H1 (cell line): ENCODE data around the gene ELOVL4. TPM values are rescaled to one million over a fixed set of nuclear protein-coding genes. Genes with fewer than 3 reads are reported as not detected.

ENCODE experiments used
- CTCF ChIA-PET: fragments of 300-600 bp; sonication (Branson Sonifier 250); formaldehyde crosslinking; loops from one replicate; lab custom pipeline; 2021; ENCODE audit not compliant: partially characterized antibody; lab: Charles Lee
- POLR2A ChIA-PET: fragments of 300-600 bp; sonication (Branson Sonifier 250); formaldehyde crosslinking; loops from one replicate; lab custom pipeline; 2021; ENCODE audit warnings: inconsistent platforms; ENCODE audit not compliant: partially characterized antibody; lab: Charles Lee
- DNase-seq, 2 experiments: peaks; one replicate each; pipeline versions ENCODE4 v3.0.0 to v3.0.0-alpha.2; 2010 to 2022; ENCODE audit warnings: low spot score in 2 of 2, low read depth in 1 of 2, mixed read lengths in 1 of 2
- FAIRE-seq: peaks from 2 replicates; lab custom pipeline; 2011; peaks lifted over from hg19 to GRCh38; lab: Jason Lieb, UNC
- H2AFZ ChIP-seq: 2 replicates; pipeline ENCODE4 v1.8.1; 2012; ENCODE audit warnings: low read length, inconsistent platforms
- H2AK5ac ChIP-seq: 2 replicates; pipeline ENCODE4 v1.6.1; 2013; ENCODE audit warnings: low read depth, low read length
- H2BK120ac ChIP-seq: replicated peaks from 2 replicates; pipeline ENCODE3; 2013; ENCODE audit warnings: low read depth, low read length, inconsistent platforms
- H2BK12ac ChIP-seq: 2 replicates; pipeline ENCODE4 v1.6.1; 2013; ENCODE audit warnings: low read depth, low read length
- H2BK15ac ChIP-seq: 2 replicates; pipeline ENCODE4 v1.6.1; 2013; ENCODE audit warnings: low read length
- H2BK20ac ChIP-seq: 2 replicates; pipeline ENCODE4 v1.6.1; 2013; ENCODE audit warnings: low read length
- H2BK5ac ChIP-seq: 2 replicates; pipeline ENCODE4 v1.6.1; 2013; ENCODE audit warnings: low read depth, low read length
- H3K14ac ChIP-seq: 2 replicates; pipeline ENCODE4 v1.6.1; 2013; ENCODE audit warnings: inconsistent platforms; ENCODE audit not compliant: insufficient read length
- H3K18ac ChIP-seq: 2 replicates; pipeline ENCODE4 v1.6.1; 2013; ENCODE audit warnings: low read length; ENCODE audit errors: extremely low read depth
- H3K23ac ChIP-seq: 2 replicates; pipeline ENCODE4 v1.6.1; 2013; ENCODE audit warnings: inconsistent platforms; ENCODE audit not compliant: insufficient read length
- H3K23me2 ChIP-seq: 2 replicates; pipeline ENCODE4 v1.6.1; 2013; ENCODE audit warnings: low read depth, low read length
- H3K27ac ChIP-seq: 2 replicates; pipeline ENCODE4 v1.6.1; 2011; ENCODE audit warnings: low read depth, low read length, inconsistent platforms
- H3K27me3 ChIP-seq, 4 experiments: replicated peaks in 1 of 4; 1 replicate in 1 of 4; 2 replicates in 3 of 4; pipeline versions ENCODE4 v1.6.1 to v1.8.1; 2011 to 2013; ENCODE audit warnings: low read length in 3 of 4, mild to moderate bottlenecking in 3 of 4, inconsistent platforms in 2 of 4, mixed read lengths in 2 of 4, moderate library complexity in 1 of 4; ENCODE audit not compliant: control insufficient read depth in 3 of 4, insufficient read depth in 3 of 4; ENCODE audit errors: extremely low read depth in 1 of 4
- H3K36me3 ChIP-seq, 4 experiments: 2 replicates each; pipeline versions ENCODE4 v1.6.1 to v1.8.1; 2011 to 2013; ENCODE audit warnings: mild to moderate bottlenecking in 4 of 4, low read length in 3 of 4, moderate library complexity in 2 of 4, control low read depth in 1 of 4, inconsistent platforms in 1 of 4; ENCODE audit not compliant: insufficient read depth in 4 of 4, control insufficient read depth in 2 of 4
- H3K4ac ChIP-seq: replicated peaks from 2 replicates; pipeline ENCODE3; 2013; ENCODE audit warnings: low read length, low read depth, mixed read lengths, inconsistent platforms; ENCODE audit not compliant: insufficient read length
- H3K4me1 ChIP-seq, 4 experiments: replicated peaks in 1 of 4; 1 replicate in 1 of 4; 2 replicates in 3 of 4; pipeline versions ENCODE4 v1.6.1 to v1.8.1; 2011 to 2013; ENCODE audit warnings: low read length in 3 of 4, inconsistent platforms in 2 of 4, mixed read lengths in 1 of 4; ENCODE audit not compliant: insufficient read depth in 4 of 4, control insufficient read depth in 3 of 4
- H3K4me2 ChIP-seq, 2 experiments: 2 replicates each; pipeline versions ENCODE4 v1.6.1 to v1.8.1; 2011 to 2013; ENCODE audit warnings: low read depth in 2 of 2, low read length in 2 of 2, control low read depth in 1 of 2, inconsistent platforms in 1 of 2, mild to moderate bottlenecking in 1 of 2; ENCODE audit not compliant: insufficient read depth in 1 of 2
- H3K4me3 ChIP-seq, 4 experiments: fragments of 200-600, 300-600 bp in 1 of 4; sonication (generic), shearing (Covaris generic), sonication (Bioruptor Twin) in 1 of 4; 2 replicates each; pipeline versions ENCODE4 v1.5.1 to v1.8.1; 2011 to 2016; ENCODE audit warnings: low read length in 4 of 4, low read depth in 3 of 4, control low read depth in 2 of 4, inconsistent platforms in 2 of 4, mild to moderate bottlenecking in 2 of 4, mixed read lengths in 1 of 4, moderate library complexity in 1 of 4; ENCODE audit not compliant: insufficient read depth in 2 of 4; ENCODE audit errors: extremely low read depth in 1 of 4
- H3K56ac ChIP-seq: replicated peaks from 2 replicates; pipeline ENCODE3; 2013; ENCODE audit warnings: low read depth, mild to moderate bottlenecking, mixed read lengths, low read length, inconsistent platforms; ENCODE audit not compliant: insufficient read length
- H3K79me1 ChIP-seq: 2 replicates; pipeline ENCODE4 v1.6.1; 2013; ENCODE audit warnings: low read depth, low read length, control low read depth
- H3K79me2 ChIP-seq, 2 experiments: 2 replicates each; pipeline versions ENCODE4 v1.6.1 to v1.8.1; 2012 to 2013; ENCODE audit warnings: low read length in 2 of 2, mild to moderate bottlenecking in 2 of 2, inconsistent platforms in 1 of 2; ENCODE audit not compliant: insufficient read depth in 2 of 2, control insufficient read depth in 1 of 2
- H3K9ac ChIP-seq, 4 experiments: replicated peaks in 1 of 4; 1 replicate in 1 of 4; 2 replicates in 3 of 4; pipeline versions ENCODE4 v1.6.1 to v1.8.1; 2011 to 2013; ENCODE audit warnings: low read depth in 3 of 4, low read length in 3 of 4, control low read depth in 2 of 4, mild to moderate bottlenecking in 2 of 4, moderate library complexity in 2 of 4, inconsistent platforms in 1 of 4; ENCODE audit errors: extremely low read depth in 1 of 4
- H3K9me3 ChIP-seq, 2 experiments: 2 replicates each; pipeline versions ENCODE4 v1.6.1 to v1.8.1; 2012 to 2013; ENCODE audit warnings: mild to moderate bottlenecking in 2 of 2, moderate library complexity in 2 of 2, control low read depth in 1 of 2, inconsistent platforms in 1 of 2, low read depth in 1 of 2, low read length in 1 of 2, mixed read lengths in 1 of 2; ENCODE audit not compliant: insufficient read depth in 2 of 2
- H4K20me1 ChIP-seq, 2 experiments: replicated peaks in 1 of 2; 2 replicates each; pipeline versions ENCODE3 to v1.8.1; 2011 to 2013; ENCODE audit warnings: inconsistent platforms in 2 of 2, low read length in 2 of 2, mild to moderate bottlenecking in 1 of 2; ENCODE audit not compliant: insufficient read depth in 2 of 2, control insufficient read depth in 1 of 2
- H4K5ac ChIP-seq: 2 replicates; pipeline ENCODE4 v1.6.1; 2013; ENCODE audit warnings: low read length, low read depth, mixed read lengths, inconsistent platforms; ENCODE audit not compliant: insufficient read length
- H4K8ac ChIP-seq: 2 replicates; pipeline ENCODE4 v1.8.0; 2013; ENCODE audit warnings: mild to moderate bottlenecking, moderate library complexity, low read length, inconsistent platforms; ENCODE audit not compliant: insufficient read depth; ENCODE audit errors: extremely low read depth
- H4K91ac ChIP-seq: replicated peaks from 2 replicates; pipeline ENCODE3; 2013; ENCODE audit warnings: low read length, mixed read lengths, inconsistent platforms; ENCODE audit not compliant: insufficient read length
- BACH1 ChIP-seq: IDR thresholded peaks from 2 replicates; pipeline ENCODE4 v1.6.1; 2012; ENCODE audit warnings: low read length, improper control_type of control experiment
- CBX8 ChIP-seq: fragments of 300-800, 300-1000 bp; sonication (generic); IDR thresholded peaks from 2 replicates; pipeline ENCODE4 v1.7.1; 2016; ENCODE audit warnings: low read depth, low read length, borderline replicate concordance
- JUN ChIP-seq: IDR thresholded peaks from 2 replicates; pipeline ENCODE4 v1.6.1; 2011; ENCODE audit warnings: low read depth, mild to moderate bottlenecking, improper control_type of control experiment, low read length
- KDM1A ChIP-seq: fragments of 200-600, 300-600 bp; sonication (generic); IDR thresholded peaks from 2 replicates; pipeline ENCODE4 v1.7.1; 2016; ENCODE audit warnings: mild to moderate bottlenecking, low read length, borderline replicate concordance
- KDM4A ChIP-seq: IDR thresholded peaks from one replicate; pipeline ENCODE4 v1.7.1; 2012; ENCODE audit warnings: low read depth, mild to moderate bottlenecking, moderate library complexity, low read length, inconsistent platforms; ENCODE audit not compliant: severe bottlenecking
- POLR2AphosphoS5 ChIP-seq: IDR thresholded peaks from 2 replicates; pipeline ENCODE4 v1.6.1; 2011; ENCODE audit warnings: low read depth, low read length
- RFX5 ChIP-seq: IDR thresholded peaks from 2 replicates; pipeline ENCODE4 v1.6.1; 2011; ENCODE audit warnings: low read depth, low read length, improper control_type of control experiment, borderline replicate concordance
- RXRA ChIP-seq: IDR thresholded peaks from 2 replicates; pipeline ENCODE4 v1.6.1; 2011; ENCODE audit warnings: low read depth, mild to moderate bottlenecking, low read length, moderate library complexity; ENCODE audit not compliant: insufficient read depth
- SAP30 ChIP-seq: fragments of 300-600 bp; sonication (generic); IDR thresholded peaks from 2 replicates; pipeline ENCODE4 v1.7.1; 2012; ENCODE audit warnings: low read length, moderate library complexity, mild to moderate bottlenecking, inconsistent platforms; ENCODE audit not compliant: insufficient read depth, insufficient replicate concordance
- SP1 ChIP-seq: IDR thresholded peaks from 2 replicates; pipeline ENCODE4 v1.6.1; 2011; ENCODE audit warnings: low read depth, low read length
- SRF ChIP-seq: IDR thresholded peaks from 2 replicates; pipeline ENCODE4 v1.6.1; 2011; ENCODE audit warnings: mild to moderate bottlenecking, low read depth, low read length, moderate library complexity
- TAF1 ChIP-seq: IDR thresholded peaks from 2 replicates; pipeline ENCODE4 v1.6.1; 2011; ENCODE audit warnings: mild to moderate bottlenecking, low read depth, low read length
- TAF7 ChIP-seq: optimal IDR thresholded peaks from 2 replicates; pipeline ENCODE3; 2011; ENCODE audit warnings: low read depth, mild to moderate bottlenecking, inconsistent platforms, low read length, moderate library complexity, borderline replicate concordance
- USF2 ChIP-seq: IDR thresholded peaks from 2 replicates; pipeline ENCODE4 v1.6.1; 2011; ENCODE audit warnings: low read length, improper control_type of control experiment
- WGBS, 2 experiments: shearing (Covaris generic) in 1 of 2; methylation state at CpG; one replicate each; pipeline versions ENCODE4 v1.1.6 to v1.1.7; 2013 to 2015; ENCODE audit warnings: low lambda C conversion rate in 2 of 2, mixed read lengths in 2 of 2, inconsistent platforms in 1 of 2, low coverage in 1 of 2, missing lambda C conversion rate in 1 of 2; ENCODE audit not compliant: insufficient replicate concordance in 2 of 2, insufficient coverage in 1 of 2, insufficient read length in 1 of 2; ENCODE audit errors: extremely low coverage in 1 of 2, missing lambda C conversion rate in 1 of 2; 5-methylcytosine and 5-hydroxymethylcytosine counted together
- polyA plus RNA-seq, 7 experiments: library from polyadenylated mRNA; depleted of rRNA in 3 of 7; stranded (reverse) in 5 of 7; unstranded in 2 of 7; fragments of >200 nt in 5 of 7; fragments of 200-250 nt in 2 of 7; gene quantifications; 1 replicate in 5 of 7; 2 replicates in 1 of 7; 4 replicates in 1 of 7; pipeline versions ENCODE4 v1.2.1 to v1.2.3, GENCODE V29; 2011 to 2013; ENCODE audit warnings: missing spikeins in 2 of 7, mixed read lengths in 2 of 7
- total RNA-seq: library from RNA; stranded (reverse); fragmentation: NEBNext Ultra II Directional; extraction: Animal tissue kit (Norgen Biotek cat#: 25700); gene quantifications from 2 replicates; pipeline ENCODE4 v1.2.1, GENCODE V29; 2021

ELOVL4 gene
- total and polyA plus RNA-seq, 2 of the 8 experiments (the other 6 are each of a cell fraction or from before 2014, with no cell fraction given), result 2.0 to 15.0 TPM

DNA sequence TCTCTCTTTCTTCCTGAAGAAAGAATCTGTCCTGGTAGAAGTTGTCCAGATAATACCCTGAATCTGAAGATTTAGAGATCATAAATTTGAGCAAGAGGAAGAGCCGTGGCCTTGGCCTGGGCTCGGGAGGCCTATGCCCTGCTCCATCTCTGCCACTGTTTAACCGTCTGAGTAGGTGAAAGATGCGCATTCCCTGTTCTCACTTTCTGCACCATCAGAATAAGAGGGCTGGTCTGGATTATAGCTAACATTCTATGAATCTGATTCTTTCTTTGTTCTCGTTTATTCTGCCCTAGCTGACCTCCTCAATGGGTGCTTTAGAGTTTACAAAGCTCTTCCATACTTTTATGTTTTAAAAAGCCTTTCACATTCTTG is 51.3 kb downstream of the ELOVL4 start:
- H2BK5ac ChIP-seq, result no peak overlapping the region
- 92% methylated on average over 5 of the region's 5 CpGs; no CpG with 5 or more reads in 1 of the 2 experiments for WGBS, 2 experiments
- H2AK5ac ChIP-seq, result no peak overlapping the region
- H3K9me3 ChIP-seq, result 0 out of 4 replicates have a peak, but pooled peaks cover 0 to 4% of the 10 kb centered on the region in 2 experiments
- H3K23ac ChIP-seq, result no peak overlapping the region
- no peak for FAIRE-seq
- no peaks in the 10 kb centered on the region for H3K79me1 ChIP-seq
- ChIA-PET POLR2A (no interaction called here), CTCF (no interaction called here)
- DNase-seq, result no peak
- H2BK120ac ChIP-seq, result no peak overlapping the region
- no peak overlapping the region for H3K14ac ChIP-seq
- H4K8ac ChIP-seq, result no peak overlapping the region
- H4K91ac ChIP-seq, result no peak overlapping the region
- no peak overlapping the region for H3K27ac ChIP-seq
- H2BK20ac ChIP-seq, result no peak overlapping the region
- H3K4me1 ChIP-seq, result no peaks in the 10 kb centered on the region
- H3K23me2 ChIP-seq, result no peaks in the 10 kb centered on the region
- H3K27me3 ChIP-seq, result no peaks in the 10 kb centered on the region
- H2AFZ ChIP-seq, result no peak overlapping the region
- no peak overlapping the region for H2BK15ac ChIP-seq
- H4K5ac ChIP-seq, result no peak overlapping the region
- H3K56ac ChIP-seq, result no peak overlapping the region
- H3K18ac ChIP-seq, result no peak overlapping the region
- no peaks in the 10 kb centered on the region for H3K79me2 ChIP-seq
- no peak overlapping the region for H3K4me3 ChIP-seq
- no peak overlapping the region for H3K4me2 ChIP-seq
- no peak overlapping the region for H3K4ac ChIP-seq
- H2BK12ac ChIP-seq, result no peak overlapping the region
- no peaks in the 10 kb centered on the region for H3K36me3 ChIP-seq
- H4K20me1 ChIP-seq, result no peaks in the 10 kb centered on the region
- no peak overlapping the region for H3K9ac ChIP-seq
- TF ChIP-seq RFX5 (no peak), KDM4A (no peak), POLR2AphosphoS5 (no peak), USF2 (no peak), BACH1 (no peak), RXRA (no peak), SP1 (no peak), JUN (no peak), SAP30 (no peak), TAF1 (no peak), KDM1A (no peak), CBX8 (no peak), SRF (no peak), TAF7 (no peak)
